Epithelial cell of proximal tubule (primary cell): ENCODE data around the gene PTP4A1. TPM values are rescaled to one million over a fixed set of nuclear protein-coding genes. Genes with fewer than 3 reads are reported as not detected.

Experiments
- DNase-seq: peaks from one replicate; pipeline ENCODE4 v3.0.0-alpha.2; 2011; ENCODE audit warnings: low read depth
- H3K4me3 ChIP-seq: 2 replicates; pipeline ENCODE4 v1.5.1; 2011; ENCODE audit warnings: low read depth, mild to moderate bottlenecking, low read length
- CTCF ChIP-seq: conservative IDR thresholded peaks from 2 replicates; pipeline ENCODE4 v1.5.1; 2012; ENCODE audit warnings: low read depth, mild to moderate bottlenecking, low read length
- total RNA-seq: library from RNA; depleted of rRNA; stranded (reverse); fragments of >200 nt; gene quantifications from 2 replicates; pipeline ENCODE4 v1.2.3, GENCODE V29; 2015

PTP4A1 gene
- total RNA-seq, 1 donor from 2014 or later = 10.9 TPM

- TF ChIP-seq CTCF = no peak
- no peak overlapping the region for H3K4me3 ChIP-seq
- DNase-seq = no peak
Measured at GRCh38 chr6:63611560-63611959, 39.3 kb downstream of the PTP4A1 start.

DNA sequence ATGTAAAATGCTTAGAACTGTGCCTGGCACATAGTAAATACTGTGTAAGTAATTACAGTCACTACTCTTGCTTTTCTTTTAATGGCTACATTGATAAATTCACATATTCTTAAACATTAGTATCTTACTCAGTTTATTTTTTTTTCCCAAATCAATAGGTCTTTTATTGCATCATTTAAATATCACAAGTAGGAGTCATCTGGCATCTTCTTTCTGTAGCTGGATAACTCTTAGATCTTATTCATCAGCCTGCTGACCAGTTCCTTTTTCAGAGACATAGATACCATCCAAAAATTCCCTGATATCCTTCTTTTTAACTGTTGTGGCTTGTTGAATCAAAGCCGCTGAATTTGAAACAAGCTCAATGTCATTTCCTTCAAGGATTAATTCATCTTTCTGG lies 43.3 kb downstream of the PTP4A1 start:
- no peak overlapping the region for H3K4me3 ChIP-seq
- TF ChIP-seq CTCF = no peak
- no peak for DNase-seq

Other genes with a start within 250 kb of the PTP4A1 start
- gene PHF3, start 63.3 kb downstream of the PTP4A1 start, total RNA-seq = 20.2 and 27.9 TPM in 2 replicates